ENCODE measurements around the gene DPP6. TPM values are rescaled to one million over a fixed set of nuclear protein-coding genes. Genes with fewer than 3 reads are reported as not detected.

Gene DPP6
- total RNA-seq, 1 donor from 2014 or later: 2.2 TPM

GRCh38 chr7:154912871-154913637, 860.9 kb downstream of the DPP6 start:
- peaks cover 3% of the 10 kb centered on the region for H3K36me3 Mint-ChIP-seq (ENCODE audit: low read depth)

GRCh38 chr7:154913638-154914307, 861.6 kb downstream of the DPP6 start:
- H3K27me3 Mint-ChIP-seq (ENCODE audit: low read depth): peaks cover 23% of the 10 kb centered on the region
- no peaks in the 10 kb centered on the region for H3K4me1 Mint-ChIP-seq
- no peak overlapping the region for H3K27ac Mint-ChIP-seq (ENCODE audit: unreplicated experiment)
- peak; percentile 96 for TF ChIP-seq CTCF (conservative IDR thresholded peaks at IDR 0.05)
- no peaks in the 10 kb centered on the region for H3K36me3 Mint-ChIP-seq (ENCODE audit: low read depth)
- H3K9me3 Mint-ChIP-seq: no peaks in the 10 kb centered on the region
- peak; percentile 95 for DNase-seq (ENCODE audit: low read depth, low spot score)
- no peak overlapping the region for H3K4me3 Mint-ChIP-seq

More at GRCh38 chr7:154912871-154913637, 860.9 kb downstream of the DPP6 start:
- DNase-seq (ENCODE audit: low read depth, low spot score): no peak
- Mint-ChIP-seq H3K9me3 (no peaks in the 10 kb centered on the region), H3K4me1 (no peaks in the 10 kb centered on the region), H3K27me3 (ENCODE audit: low read depth) (peaks cover 17% of the 10 kb centered on the region), H3K4me3 (no peak overlapping the region), H3K27ac (ENCODE audit: unreplicated experiment) (no peak overlapping the region)
- no peak for TF ChIP-seq CTCF (conservative IDR thresholded peaks at IDR 0.05)

- Mint-ChIP-seq H3K4me1 (no peaks in the 10 kb centered on the region), H3K27me3 (ENCODE audit: low read depth) (peaks cover 21% of the 10 kb centered on the region), H3K36me3 (ENCODE audit: low read depth) (no peaks in the 10 kb centered on the region), H3K27ac (ENCODE audit: unreplicated experiment) (no peak overlapping the region), H3K4me3 (no peak overlapping the region), H3K9me3 (no peaks in the 10 kb centered on the region)
- TF ChIP-seq CTCF (conservative IDR thresholded peaks at IDR 0.05): no peak
- no peak for DNase-seq (ENCODE audit: low read depth, low spot score)
Observed at GRCh38 chr7:154914308-154914995, 862.3 kb downstream of the DPP6 start.

- H3K36me3 Mint-ChIP-seq (ENCODE audit: low read depth): no peaks in the 10 kb centered on the region
Observed at GRCh38 chr7:154914996-154915380, 862.8 kb downstream of the DPP6 start.

More at GRCh38 chr7:154914996-154915380, 862.8 kb downstream of the DPP6 start:
- no peak overlapping the region for H3K4me3 Mint-ChIP-seq
- no peak for TF ChIP-seq CTCF (conservative IDR thresholded peaks at IDR 0.05)
- H3K4me1 Mint-ChIP-seq: no peaks in the 10 kb centered on the region
- H3K27me3 Mint-ChIP-seq (ENCODE audit: low read depth): peaks cover 23% of the 10 kb centered on the region
- no peak overlapping the region for H3K27ac Mint-ChIP-seq (ENCODE audit: unreplicated experiment)
- no peak for DNase-seq (ENCODE audit: low read depth, low spot score)
- no peaks in the 10 kb centered on the region for H3K9me3 Mint-ChIP-seq
